ENCODE data around the gene L1CAM.

L1CAM gene

GRCh38 chrX:153881281-153881680 lies 4.7 kb downstream of the L1CAM start:
- no peak for TF ChIP-seq ZFX (IDR thresholded peaks at IDR 0.05; ENCODE audit: borderline replicate concordance)
- TF ChIP-seq, protein P1, sequence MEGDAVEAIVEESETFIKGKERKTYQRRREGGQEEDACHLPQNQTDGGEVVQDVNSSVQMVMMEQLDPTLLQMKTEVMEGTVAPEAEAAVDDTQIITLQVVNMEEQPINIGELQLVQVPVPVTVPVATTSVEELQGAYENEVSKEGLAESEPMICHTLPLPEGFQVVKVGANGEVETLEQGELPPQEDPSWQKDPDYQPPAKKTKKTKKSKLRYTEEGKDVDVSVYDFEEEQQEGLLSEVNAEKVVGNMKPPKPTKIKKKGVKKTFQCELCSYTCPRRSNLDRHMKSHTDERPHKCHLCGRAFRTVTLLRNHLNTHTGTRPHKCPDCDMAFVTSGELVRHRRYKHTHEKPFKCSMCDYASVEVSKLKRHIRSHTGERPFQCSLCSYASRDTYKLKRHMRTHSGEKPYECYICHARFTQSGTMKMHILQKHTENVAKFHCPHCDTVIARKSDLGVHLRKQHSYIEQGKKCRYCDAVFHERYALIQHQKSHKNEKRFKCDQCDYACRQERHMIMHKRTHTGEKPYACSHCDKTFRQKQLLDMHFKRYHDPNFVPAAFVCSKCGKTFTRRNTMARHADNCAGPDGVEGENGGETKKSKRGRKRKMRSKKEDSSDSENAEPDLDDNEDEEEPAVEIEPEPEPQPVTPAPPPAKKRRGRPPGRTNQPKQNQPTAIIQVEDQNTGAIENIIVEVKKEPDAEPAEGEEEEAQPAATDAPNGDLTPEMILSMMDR (IDR thresholded peaks at IDR 0.05) = no peak
- H3K27ac ChIP-seq = no peak overlapping the region

GRCh38 chrX:153880440-153880815 lies 5.5 kb downstream of the L1CAM start:
- TF ChIP-seq, protein P1 (IDR thresholded peaks at IDR 0.05) = no peak
- TF ChIP-seq ZFX (IDR thresholded peaks at IDR 0.05; ENCODE audit: borderline replicate concordance) = no peak
- H3K27ac ChIP-seq = no peak overlapping the region

DNA sequence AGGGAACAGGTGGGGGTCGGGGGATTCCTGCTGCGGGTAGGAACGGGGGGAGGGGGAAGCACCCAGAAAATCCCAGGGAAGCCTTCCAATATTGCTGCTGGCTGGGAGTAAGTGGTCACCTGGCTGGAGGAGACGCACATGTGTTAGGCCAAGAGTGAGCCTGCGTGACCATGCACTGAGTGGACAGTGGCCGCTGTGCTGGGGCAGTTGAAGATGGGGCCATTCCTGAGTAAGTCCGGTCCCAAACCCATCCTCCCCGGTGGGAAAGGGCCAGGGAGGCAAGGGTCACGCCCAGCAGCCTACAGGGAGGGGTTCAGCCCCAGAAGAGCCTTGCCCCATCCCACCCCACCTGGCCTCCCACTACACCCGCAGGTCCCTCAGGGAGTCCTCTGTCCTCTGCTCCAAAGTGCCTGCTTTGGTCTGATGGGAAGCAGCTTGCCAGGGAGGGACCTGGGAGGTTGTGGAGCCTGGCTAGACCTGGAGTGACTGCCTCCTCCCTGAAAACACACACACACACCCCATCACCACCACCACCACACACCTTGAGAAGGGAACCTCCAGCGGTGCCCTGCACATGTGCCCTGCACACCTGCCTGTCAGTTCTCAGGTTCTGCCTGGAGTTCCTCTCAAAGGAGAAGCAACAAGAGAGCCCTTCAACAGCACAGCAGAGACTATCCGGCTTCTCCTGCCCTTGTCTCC lies 6.1 kb downstream of the L1CAM start:
- no peak overlapping the region for H3K27ac ChIP-seq
- TF ChIP-seq, protein P1 (IDR thresholded peaks at IDR 0.05) = no peak
- no peak for TF ChIP-seq ZFX (IDR thresholded peaks at IDR 0.05; ENCODE audit: borderline replicate concordance)

DNA sequence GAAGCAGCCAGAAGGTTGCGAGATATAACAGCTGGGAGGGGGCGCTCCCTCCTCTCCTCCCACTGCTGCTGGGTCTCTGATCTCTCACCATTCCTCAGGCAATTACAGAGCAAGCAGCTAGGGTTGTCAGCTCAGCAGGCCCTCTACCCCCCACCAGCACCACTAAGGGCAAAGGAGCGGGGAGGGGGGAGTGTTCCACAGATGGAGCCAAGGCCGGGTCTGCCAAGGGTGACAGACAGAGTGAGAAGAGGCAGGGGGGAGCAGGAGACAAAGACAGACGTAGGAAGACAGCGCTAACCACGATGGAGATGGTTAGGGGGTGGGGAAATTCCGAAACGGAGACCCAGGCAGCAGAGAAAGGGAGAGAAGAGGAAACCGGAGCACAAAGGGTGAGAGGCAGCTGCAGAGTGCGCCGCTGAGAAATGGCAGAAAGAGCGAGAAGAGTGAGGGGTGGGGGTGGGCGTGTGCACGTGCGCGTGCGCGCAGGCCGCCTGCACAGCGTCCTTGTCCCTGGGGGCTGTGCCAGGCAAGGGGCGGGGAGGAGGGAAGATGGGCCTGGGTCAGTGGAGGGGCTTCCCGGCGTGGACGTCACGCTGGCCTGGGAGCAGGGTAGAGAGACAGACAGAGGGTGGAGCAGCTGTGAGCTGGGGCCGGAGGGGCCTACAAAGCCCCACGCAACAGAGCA lies 6.9 kb downstream of the L1CAM start:
- no peak for TF ChIP-seq ZFX (IDR thresholded peaks at IDR 0.05; ENCODE audit: borderline replicate concordance)
- TF ChIP-seq, protein P1 (IDR thresholded peaks at IDR 0.05) = no peak
- H3K27ac ChIP-seq = no peak overlapping the region

DNA sequence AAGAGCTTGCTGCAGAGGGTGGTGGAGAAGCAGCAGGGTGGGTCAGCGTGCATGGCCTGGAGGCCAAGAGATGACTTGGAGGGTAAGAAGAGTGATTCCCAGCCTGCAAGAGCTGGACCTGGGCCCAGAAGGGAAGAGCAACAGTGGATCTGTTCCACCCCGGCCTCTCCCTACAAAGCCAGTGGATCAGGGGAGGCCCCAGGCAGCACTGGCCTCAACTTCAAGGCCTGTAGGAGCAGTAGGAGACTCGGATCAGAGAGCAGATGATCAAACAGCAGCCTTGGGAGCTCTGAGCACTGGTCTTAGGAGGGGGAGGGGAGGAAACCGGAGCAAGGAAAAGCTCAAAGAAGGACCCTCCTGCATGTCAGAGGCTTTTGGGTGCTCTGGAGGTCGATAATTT lies 7.6 kb downstream of the L1CAM start:
- no peak overlapping the region for H3K27ac ChIP-seq
- TF ChIP-seq ZFX (IDR thresholded peaks at IDR 0.05; ENCODE audit: borderline replicate concordance) = no peak
- TF ChIP-seq, protein P1 (IDR thresholded peaks at IDR 0.05) = no peak

DNA sequence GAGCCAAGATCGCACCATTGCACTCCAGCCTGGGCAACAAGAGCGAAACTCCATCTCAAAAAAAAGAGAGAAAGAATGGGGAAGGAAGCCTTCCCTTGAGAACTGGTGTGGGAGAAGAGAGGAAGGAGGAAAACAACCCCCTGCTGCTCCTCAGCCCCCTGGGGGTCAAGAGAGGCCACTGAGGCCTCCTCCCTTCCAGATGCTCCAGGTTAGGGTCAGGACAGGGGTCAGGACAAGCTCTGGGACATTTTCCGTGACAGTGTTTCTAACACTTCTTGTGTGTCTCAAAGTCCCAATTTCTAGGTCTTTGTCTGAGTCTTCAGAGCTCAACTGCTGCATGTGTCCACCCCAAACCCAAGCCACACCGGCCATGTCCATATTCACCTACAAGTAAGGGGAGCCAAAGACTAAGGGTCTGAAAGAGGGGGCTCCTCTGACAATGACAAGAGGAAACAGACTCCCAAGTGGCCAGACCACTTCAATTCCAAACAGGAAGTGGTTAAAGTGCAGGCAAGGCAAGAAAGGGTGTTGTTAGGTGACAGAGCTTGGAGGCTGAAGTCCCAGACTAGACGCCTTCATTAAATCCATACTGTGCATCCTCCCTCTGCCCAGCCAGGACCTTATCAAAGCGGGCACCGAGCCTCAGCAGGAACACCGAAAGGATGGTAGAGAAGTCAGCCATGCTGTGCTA lies 8.3 kb downstream of the L1CAM start:
- H3K27ac ChIP-seq = no peak overlapping the region
- TF ChIP-seq ZFX (IDR thresholded peaks at IDR 0.05; ENCODE audit: borderline replicate concordance) = no peak
- TF ChIP-seq, protein P1 (IDR thresholded peaks at IDR 0.05) = no peak

DNA sequence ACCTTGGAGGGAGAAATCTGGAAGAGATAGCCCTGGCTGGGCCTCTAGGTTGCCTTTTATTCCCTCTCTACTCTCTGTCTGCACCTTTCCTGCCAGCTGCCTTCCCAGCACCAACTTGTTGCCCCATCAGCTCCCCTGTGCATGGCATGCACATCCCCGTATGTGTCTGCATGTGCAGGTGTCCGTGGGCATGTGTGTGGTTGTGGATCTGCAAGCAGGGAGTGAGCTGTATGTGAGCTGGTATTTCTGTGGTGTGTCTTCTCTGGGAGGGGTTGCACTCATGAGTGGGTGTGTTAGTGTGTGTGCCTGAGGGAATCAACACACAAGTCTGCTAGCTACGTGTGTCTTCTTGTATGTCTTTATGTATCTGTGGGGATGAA lies 9.9 kb downstream of the L1CAM start:
- TF ChIP-seq, protein P1 (IDR thresholded peaks at IDR 0.05) = no peak
- TF ChIP-seq ZFX (IDR thresholded peaks at IDR 0.05; ENCODE audit: borderline replicate concordance) = no peak
- no peak overlapping the region for H3K27ac ChIP-seq

All from 22Rv1 (cell line).